HUES64 (cell line): ENCODE data around the gene CRACR2A. TPM values are rescaled to one million over a fixed set of nuclear protein-coding genes. Genes with fewer than 3 reads are reported as not detected.

Experiments
- H3K27ac ChIP-seq: 2 replicates; pipeline ENCODE4 v1.7.0; 2013; ENCODE audit warnings: low read depth, low read length, inconsistent platforms
- H3K27me3 ChIP-seq: 2 replicates; pipeline ENCODE4 v1.6.1; 2013; ENCODE audit warnings: mild to moderate bottlenecking, low read length; ENCODE audit not compliant: insufficient read depth
- H3K36me3 ChIP-seq: 2 replicates; pipeline ENCODE4 v1.6.1; 2013; ENCODE audit warnings: mild to moderate bottlenecking, low read length; ENCODE audit not compliant: insufficient read depth
- H3K4me1 ChIP-seq: 2 replicates; pipeline ENCODE4 v1.6.1; 2013; ENCODE audit warnings: mild to moderate bottlenecking, low read length, moderate library complexity; ENCODE audit not compliant: insufficient read depth
- H3K4me3 ChIP-seq: 2 replicates; pipeline ENCODE4 v1.5.1; 2013; ENCODE audit warnings: mild to moderate bottlenecking, low read length, moderate library complexity
- H3K9ac ChIP-seq: 2 replicates; pipeline ENCODE4 v1.6.1; 2013; ENCODE audit warnings: mild to moderate bottlenecking, low read depth, low read length
- H3K9me3 ChIP-seq: 2 replicates; pipeline ENCODE4 v1.6.1; 2013; ENCODE audit warnings: low read depth, low read length; ENCODE audit not compliant: insufficient read depth
- WGBS: fragments of 150-250, 120-280 bp; methylation state at CpG from one replicate; pipeline ENCODE4 v1.1.7; 2013; ENCODE audit warnings: missing lambda C conversion rate; 5-methylcytosine and 5-hydroxymethylcytosine counted together
- polyA plus RNA-seq, 2 experiments: library from polyadenylated mRNA; stranded (reverse); fragments of 50-300 nt; gene quantifications; one replicate each; pipeline ENCODE4 v1.2.3, GENCODE V29; 2013

CRACR2A gene
- polyA plus RNA-seq (2013, experiment 1 of 2): 2.5 TPM
- polyA plus RNA-seq (2013, experiment 2 of 2): 2.9 TPM

GRCh38 chr12:3752741-3753486, at the start of gene CRACR2A:
Gene CRACR2A, minus strand, starts transcription at chr12:3753109. Its CDS starts 56,110 bp downstream, at chr12:3696999.
- Histone ChIP-seq H3K36me3 (no peaks in the 10 kb centered on the region), H3K27me3 (peaks cover 21% of the 10 kb centered on the region), H3K4me3 (peak within 1 kb of the TSS; percentile 45), H3K4me1 (peaks cover 5% of the 10 kb centered on the region; the same call in 1 of the 2 replicates), H3K27ac (no peak within 1 kb of the TSS), H3K9me3 (no peaks in the 10 kb centered on the region), H3K9ac (0 out of 2 replicates have a peak within 1 kb of the TSS, but pooled peaks have one; percentile 26)
- 12% methylated on average over 62 of the region's 62 CpGs for whole genome bisulfite sequencing

GRCh38 chr12:3797531-3798048, 44.7 kb upstream of the CRACR2A start:
- H3K9ac ChIP-seq: no peak overlapping the region
- H3K36me3 ChIP-seq: 0 out of 2 replicates have a peak, but pooled peaks cover 6% of the 10 kb centered on the region
- H3K9me3 ChIP-seq: no peaks in the 10 kb centered on the region
- 91% methylated on average over 3 of the region's 3 CpGs for WGBS
- peaks cover 9% of the 10 kb centered on the region for H3K4me1 ChIP-seq
- no peaks in the 10 kb centered on the region for H3K27me3 ChIP-seq
- no peak overlapping the region for H3K27ac ChIP-seq
- H3K4me3 ChIP-seq: no peak overlapping the region

GRCh38 chr12:3795492-3796133, 42.7 kb upstream of the CRACR2A start:
- Histone ChIP-seq H3K9ac (no peak overlapping the region), H3K27me3 (no peaks in the 10 kb centered on the region), H3K27ac (no peak overlapping the region), H3K9me3 (no peaks in the 10 kb centered on the region), H3K36me3 (0 out of 2 replicates have a peak, but pooled peaks cover 6% of the 10 kb centered on the region), H3K4me3 (no peak overlapping the region), H3K4me1 (peaks cover 10% of the 10 kb centered on the region)
- WGBS: 94% methylated on average over 5 of the region's 5 CpGs

- no peak overlapping the region for H3K9ac ChIP-seq
- H3K27ac ChIP-seq: no peak overlapping the region
- H3K4me1 ChIP-seq: peaks cover 15% of the 10 kb centered on the region
- no peaks in the 10 kb centered on the region for H3K9me3 ChIP-seq
- WGBS: 100% methylated on average over 2 of the region's 2 CpGs
- H3K36me3 ChIP-seq: 0 out of 2 replicates have a peak, but pooled peaks cover 6% of the 10 kb centered on the region
- no peak overlapping the region for H3K4me3 ChIP-seq
- no peaks in the 10 kb centered on the region for H3K27me3 ChIP-seq
These were observed 42.2 kb upstream of the CRACR2A start for GRCh38 chr12:3795066-3795465.

GRCh38 chr12:3792623-3793288, 39.8 kb upstream of the CRACR2A start:
- no peaks in the 10 kb centered on the region for H3K27me3 ChIP-seq
- 86% methylated on average over 7 of the region's 10 CpGs for WGBS
- no peaks in the 10 kb centered on the region for H3K9me3 ChIP-seq
- H3K36me3 ChIP-seq: no peaks in the 10 kb centered on the region
- peak overlapping the region; percentile 43; the same call in 1 of the 2 replicates for H3K27ac ChIP-seq
- H3K9ac ChIP-seq: no peak overlapping the region
- H3K4me1 ChIP-seq: peaks cover 25% of the 10 kb centered on the region
- no peak overlapping the region for H3K4me3 ChIP-seq

GRCh38 chr12:3791256-3791874, 38.5 kb upstream of the CRACR2A start:
- 95% methylated on average over 5 of the region's 5 CpGs for WGBS

GRCh38 chr12:3790642-3791041, 37.7 kb upstream of the CRACR2A start:
- no peak overlapping the region for H3K9ac ChIP-seq
- H3K9me3 ChIP-seq: no peaks in the 10 kb centered on the region
- H3K27ac ChIP-seq: no peak overlapping the region
- no peaks in the 10 kb centered on the region for H3K36me3 ChIP-seq
- H3K4me1 ChIP-seq: peaks cover 25% of the 10 kb centered on the region
- no peaks in the 10 kb centered on the region for H3K27me3 ChIP-seq
- H3K4me3 ChIP-seq: no peak overlapping the region
- WGBS: 92% methylated on average over 2 of the region's 2 CpGs

More at GRCh38 chr12:3791256-3791874, 38.5 kb upstream of the CRACR2A start:
- no peak overlapping the region for H3K4me3 ChIP-seq
- no peaks in the 10 kb centered on the region for H3K36me3 ChIP-seq
- H3K27me3 ChIP-seq: no peaks in the 10 kb centered on the region
- H3K4me1 ChIP-seq: peaks cover 25% of the 10 kb centered on the region
- no peak overlapping the region for H3K9ac ChIP-seq
- H3K9me3 ChIP-seq: no peaks in the 10 kb centered on the region
- H3K27ac ChIP-seq: no peak overlapping the region

GRCh38 chr12:3789838-3790237, 36.9 kb upstream of the CRACR2A start:
- Histone ChIP-seq H3K9ac (no peak overlapping the region), H3K36me3 (no peaks in the 10 kb centered on the region), H3K4me3 (no peak overlapping the region), H3K4me1 (peaks cover 25% of the 10 kb centered on the region), H3K27ac (no peak overlapping the region), H3K27me3 (no peaks in the 10 kb centered on the region), H3K9me3 (no peaks in the 10 kb centered on the region)
- 75% methylated on average over 1 of the region's 1 CpG for WGBS

GRCh38 chr12:3777206-3777809, 24.4 kb upstream of the CRACR2A start:
- Histone ChIP-seq H3K9ac (no peak overlapping the region), H3K4me1 (no peaks in the 10 kb centered on the region), H3K4me3 (no peak overlapping the region), H3K36me3 (no peaks in the 10 kb centered on the region), H3K27ac (no peak overlapping the region), H3K27me3 (no peaks in the 10 kb centered on the region), H3K9me3 (no peaks in the 10 kb centered on the region; the same call in 1 of the 2 replicates)
- WGBS: 71% methylated on average over 3 of the region's 3 CpGs

- H3K27ac ChIP-seq: no peak overlapping the region
- WGBS: 76% methylated on average over 5 of the region's 5 CpGs
- H3K36me3 ChIP-seq: no peaks in the 10 kb centered on the region
- no peaks in the 10 kb centered on the region for H3K4me1 ChIP-seq
- H3K9ac ChIP-seq: no peak overlapping the region
- no peaks in the 10 kb centered on the region; the same call in 1 of the 2 replicates for H3K9me3 ChIP-seq
- no peak overlapping the region for H3K4me3 ChIP-seq
- no peaks in the 10 kb centered on the region for H3K27me3 ChIP-seq
These were observed 22.6 kb upstream of the CRACR2A start for GRCh38 chr12:3775385-3776035.
